Stimulated activated CD4-positive, alpha-beta T cell treated with anti-CD3 and anti-CD28 coated beads, Interleukin-4, amount 100 ng/mL, for 4 hours (primary cell): ENCODE data around the gene CHD2.
"Not testable (repeated sequence)": the region's sequence is repeated elsewhere in the genome, so short reads cannot be mapped to it uniquely, and the experiment has no call there.

ENCODE experiments used
- DNase-seq, 2 experiments: peaks; one replicate each; pipeline ENCODE4 v3.0.0-alpha.2; 2020

The CHD2 gene

DNA sequence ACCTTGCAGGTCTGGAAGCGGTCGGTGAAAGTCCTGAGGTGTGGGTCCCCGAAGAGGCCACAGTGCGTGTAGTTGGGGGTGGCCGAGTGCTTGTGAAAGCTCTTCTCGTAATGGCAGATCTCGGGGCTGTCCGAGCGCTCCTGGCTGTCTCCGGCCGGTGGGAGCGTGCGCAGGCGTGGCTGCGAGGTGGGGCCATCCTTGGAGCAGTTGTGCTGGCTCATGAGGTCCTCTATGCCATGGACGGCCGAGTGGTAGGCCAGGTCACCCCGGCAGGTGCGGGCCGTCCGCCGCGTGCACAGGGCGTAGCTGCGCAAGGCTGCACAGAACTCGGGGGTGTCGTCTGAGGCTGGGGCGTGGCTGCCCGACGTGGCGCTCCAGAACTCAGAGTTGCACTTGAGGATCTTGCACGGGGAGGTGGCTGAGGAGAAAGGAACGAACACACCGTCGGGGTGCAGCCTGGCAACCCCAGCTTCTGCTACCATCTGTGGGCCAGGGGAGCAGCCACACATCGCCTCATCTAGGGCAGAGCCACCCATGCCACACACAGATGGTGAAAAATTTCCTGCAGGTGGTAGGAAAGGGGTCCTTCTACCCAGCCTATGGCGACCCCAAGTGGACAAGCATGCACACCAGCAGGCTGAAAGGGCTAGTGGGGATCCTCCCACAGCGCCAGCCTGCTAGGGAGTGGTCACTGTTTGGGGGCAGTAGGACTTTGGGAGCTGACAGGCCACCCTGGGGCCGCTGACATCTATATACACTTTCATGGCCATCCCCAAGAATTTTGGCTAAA is 152.2 kb downstream of the CHD2 start:
- no peak for DNase-seq

DNA sequence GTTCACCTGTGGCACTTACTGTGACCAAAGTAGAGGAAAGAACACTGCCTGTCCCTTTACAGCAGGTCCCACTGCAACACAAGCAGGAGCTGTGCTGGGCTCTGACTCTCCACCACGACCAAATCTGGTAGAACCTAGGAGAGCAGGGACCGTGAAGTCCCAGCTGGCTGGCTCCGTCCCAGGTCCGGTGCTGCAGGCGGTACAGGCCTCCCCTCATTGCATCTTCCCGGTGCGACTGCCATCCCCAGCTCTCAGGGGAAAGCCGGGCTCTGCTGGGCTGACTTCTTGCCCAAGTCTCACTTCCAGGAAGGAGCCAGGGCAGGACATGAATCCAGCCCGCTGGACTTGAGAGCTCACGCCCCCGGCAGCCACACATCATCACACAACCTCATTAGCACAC is 155.1 kb downstream of the CHD2 start:
- no peak for DNase-seq

DNA sequence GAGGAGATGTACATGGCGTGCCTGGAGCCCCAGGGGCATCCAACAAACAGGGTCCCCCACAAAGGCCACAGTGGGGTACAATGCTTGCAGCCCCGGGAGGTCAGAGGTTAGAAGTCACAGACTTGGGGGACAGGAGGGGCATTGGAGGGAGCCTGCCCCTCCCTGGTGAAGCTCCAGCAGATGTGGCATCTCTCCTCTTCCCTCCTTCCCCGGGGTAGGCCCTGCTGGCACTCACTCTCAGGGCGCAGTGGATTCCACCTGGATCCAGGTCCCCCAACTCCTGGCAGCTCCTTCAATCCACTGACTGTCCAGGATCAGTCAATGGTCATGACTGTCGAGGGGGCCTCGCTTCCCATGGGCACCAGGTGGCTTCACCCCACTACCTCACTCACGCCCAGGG is 156.7 kb downstream of the CHD2 start:
- DNase-seq, result no peak

GRCh38 chr15:93057618-93058017 is 157.5 kb downstream of the CHD2 start:
- no peak for DNase-seq

DNA sequence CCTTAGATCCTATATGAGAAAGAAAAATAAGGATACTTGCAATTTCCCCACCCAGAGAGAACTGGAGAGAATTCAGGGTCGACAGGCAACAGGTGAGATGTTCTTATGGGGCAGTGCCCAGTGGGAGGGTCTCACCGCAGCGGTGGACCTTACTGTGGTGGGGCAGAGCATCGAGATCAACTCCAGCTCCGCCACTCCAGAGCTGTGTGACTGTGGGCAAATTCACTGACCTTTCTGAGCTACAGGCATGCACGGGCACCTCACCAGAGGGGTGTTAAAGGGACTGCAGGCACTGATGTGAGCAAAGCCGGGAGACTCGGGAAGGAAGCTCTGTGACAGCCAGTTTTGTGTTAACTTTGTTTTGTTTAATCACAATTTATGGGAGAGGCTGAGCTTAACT is 158.0 kb downstream of the CHD2 start:
- no peak for DNase-seq

- no peak for DNase-seq
These were observed 158.8 kb downstream of the CHD2 start for GRCh38 chr15:93058904-93059427.

- DNase-seq, result no peak
These were observed 159.3 kb downstream of the CHD2 start for GRCh38 chr15:93059442-93059841.

GRCh38 chr15:93060336-93061248 is 160.5 kb downstream of the CHD2 start:
- DNase-seq, result no peak

DNA sequence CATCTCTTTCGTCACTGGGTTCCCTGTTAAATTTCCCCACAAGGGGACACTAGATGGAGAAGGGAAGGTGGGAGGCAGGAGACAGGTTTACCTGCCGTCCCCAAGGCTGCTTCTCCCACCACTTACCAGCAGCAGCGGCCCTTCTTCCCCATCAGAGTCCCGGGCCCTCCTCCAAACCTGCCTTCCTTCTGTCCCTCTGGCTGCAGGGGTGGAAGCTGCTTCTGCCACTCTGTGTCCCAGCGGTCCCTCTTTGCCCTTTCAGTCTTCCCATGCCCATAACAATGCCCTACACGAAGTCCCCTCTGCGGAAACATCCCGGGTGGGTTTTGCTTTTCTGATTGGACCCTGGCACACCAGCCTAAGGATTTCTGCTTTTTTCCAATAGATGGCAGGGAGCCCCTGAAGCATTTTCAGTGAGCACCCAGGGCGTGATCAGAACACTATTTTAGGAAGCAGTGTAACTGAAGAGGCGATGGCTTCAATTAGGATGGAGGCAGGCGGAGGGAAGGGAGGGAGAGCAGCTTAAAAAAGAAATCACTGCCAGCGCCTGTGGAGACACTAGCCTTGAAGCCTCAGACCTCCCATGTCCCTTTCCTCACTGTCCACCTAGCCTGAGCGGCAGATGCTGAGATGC is 162.6 kb downstream of the CHD2 start:
- not testable (repeated sequence) for DNase-seq

DNA sequence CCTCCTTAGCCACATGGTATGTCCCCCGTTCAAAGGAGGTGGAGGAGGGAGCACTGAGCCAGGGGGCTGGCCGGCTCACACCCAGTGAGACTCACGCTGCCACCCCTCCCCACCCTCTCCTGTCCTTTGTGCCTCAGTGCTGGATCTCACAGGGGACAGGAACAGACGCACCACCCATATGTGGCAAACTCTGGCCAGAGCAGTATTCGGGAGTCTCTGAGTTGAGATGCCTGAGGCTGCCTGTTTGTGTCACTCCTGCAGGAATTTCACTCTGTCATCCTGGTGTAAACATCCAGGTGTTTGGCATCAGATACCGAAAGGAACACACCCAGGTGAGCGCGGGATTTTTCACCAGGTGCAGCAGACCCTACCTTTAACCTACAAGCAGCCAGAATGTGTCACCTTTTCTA is 163.1 kb downstream of the CHD2 start:
- DNase-seq, result no peak

DNA sequence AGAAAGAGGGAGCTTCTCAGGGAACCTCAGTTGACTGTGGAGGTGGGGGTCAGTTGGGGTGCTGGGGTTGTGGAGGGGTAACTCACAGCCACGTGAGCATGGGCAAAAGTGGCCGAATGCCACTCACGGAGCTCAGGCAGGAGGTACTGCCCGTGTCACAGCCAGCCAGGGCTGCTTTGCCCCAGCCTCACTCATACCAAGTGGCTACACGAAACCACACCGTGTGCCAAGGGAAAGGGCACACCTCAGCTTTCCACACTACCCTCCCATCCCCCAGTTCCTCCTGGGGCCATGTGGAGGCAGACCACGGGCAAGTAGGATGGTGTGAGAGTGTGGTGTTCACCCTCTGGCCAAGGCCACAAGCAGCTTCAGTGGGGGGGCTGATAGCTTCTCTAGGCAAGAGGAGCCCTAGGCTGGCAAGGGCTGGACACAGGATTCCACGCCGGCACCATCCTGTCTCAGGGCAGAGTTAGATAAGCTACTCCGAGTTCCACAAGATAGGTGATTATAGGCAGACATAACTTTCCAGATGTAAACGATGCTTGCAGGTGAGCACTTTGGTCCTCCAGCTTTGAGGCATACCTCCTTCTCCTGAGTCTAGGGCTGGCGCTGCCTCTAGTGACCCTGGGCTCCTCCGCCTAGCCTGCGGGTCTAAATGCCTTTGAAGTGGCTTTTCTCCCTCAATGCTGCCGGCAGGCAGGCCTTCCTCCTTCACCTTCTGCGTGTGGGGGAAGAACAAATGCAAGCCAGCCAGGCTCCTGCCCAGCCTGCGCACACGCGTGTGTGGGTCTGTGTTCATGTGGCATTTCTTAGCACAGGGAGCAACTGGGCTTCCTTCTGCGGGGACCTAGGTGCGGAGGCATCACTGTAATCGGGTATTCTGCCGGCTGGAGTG is 163.9 kb downstream of the CHD2 start:
- no peak for DNase-seq

DNA sequence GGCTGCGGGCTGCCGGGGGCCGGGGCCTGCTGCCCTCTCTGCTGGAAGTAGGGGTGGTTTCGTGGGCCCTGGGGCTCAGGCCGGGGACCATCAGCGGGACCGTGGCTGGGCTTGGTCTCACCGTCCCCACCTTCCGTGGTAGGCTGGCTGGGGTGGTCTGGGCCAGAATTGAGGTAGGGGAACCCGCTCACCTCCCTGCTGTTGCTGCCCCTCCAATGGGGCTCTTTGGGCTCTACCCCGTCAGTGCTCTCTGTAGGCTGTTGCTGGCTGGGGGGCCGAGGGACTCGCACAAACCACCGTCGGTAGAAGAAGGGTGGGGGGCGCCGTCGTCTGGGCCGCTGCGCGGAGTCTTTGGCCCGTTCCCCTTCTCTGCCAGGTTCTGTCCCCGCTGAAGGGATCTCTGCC is 165.5 kb downstream of the CHD2 start:
- DNase-seq, result no peak

GRCh38 chr15:93066224-93066681 is 166.1 kb downstream of the CHD2 start:
- no peak for DNase-seq

- no peak for DNase-seq
These were observed 166.9 kb downstream of the CHD2 start for GRCh38 chr15:93066834-93067648.

GRCh38 chr15:93067649-93068085 is 167.5 kb downstream of the CHD2 start:
- no peak for DNase-seq

- DNase-seq, result no peak
These were observed 168.6 kb downstream of the CHD2 start for GRCh38 chr15:93068581-93069199.

- DNase-seq, result no peak
These were observed 170.0 kb downstream of the CHD2 start for GRCh38 chr15:93070132-93070531.

GRCh38 chr15:93070551-93071296 is 170.6 kb downstream of the CHD2 start:
- DNase-seq, result no peak

DNA sequence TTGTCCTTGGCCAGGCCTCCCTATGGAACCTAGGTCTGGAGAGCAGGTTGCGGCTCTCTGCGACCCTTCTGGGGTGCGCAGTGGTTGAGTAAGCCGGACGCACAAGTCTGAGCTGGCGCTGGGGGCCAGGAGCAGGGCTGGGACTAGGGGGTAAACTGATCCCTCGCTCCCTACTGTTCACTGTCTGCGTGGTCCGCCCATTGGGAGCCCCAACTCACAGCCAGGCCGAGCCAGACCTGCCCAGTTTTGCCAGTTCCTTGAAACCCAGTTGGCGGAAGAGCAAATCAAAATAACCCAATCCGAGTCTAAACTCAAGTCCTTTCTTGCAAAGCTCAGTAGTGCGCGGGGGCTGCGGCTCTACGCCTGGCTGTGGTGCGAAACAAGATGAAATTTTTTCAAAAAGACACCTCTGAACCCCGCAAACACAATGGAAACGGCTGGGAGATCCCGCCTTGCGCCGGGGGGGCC is 171.4 kb downstream of the CHD2 start:
- DNase-seq, result no peak

- DNase-seq, result no peak
These were observed 171.9 kb downstream of the CHD2 start for GRCh38 chr15:93072011-93072410.
